T-helper 2 cell treated with Interferon-gamma antibody and Interleukin-4, amounts not matched to agents 100 ng/mL and 5 ng/mL, for 36 hours (primary cell): ENCODE measurements around the gene PLEKHF1. TPM values are rescaled to one million over a fixed set of nuclear protein-coding genes. Genes with fewer than 3 reads are reported as not detected.

ENCODE experiments used
- intact Hi-C: fragments of 100-400 bp; cut with micrococcal nuclease; formaldehyde crosslinking; loops from one replicate; pipeline ENCODE4 v1.15.1; 2023
- total RNA-seq: library from RNA; stranded (reverse); gene quantifications from 2 replicates; pipeline ENCODE4 v1.2.3, GENCODE V29; 2022

The PLEKHF1 gene
- total RNA-seq, 1 donor from 2014 or later, result 37.0 TPM

GRCh38 chr19:29724102-29724641 lies 58.9 kb downstream of the PLEKHF1 start:
- intact Hi-C loops, result no loop called here

- intact Hi-C loops, result no loop called here
Observed at GRCh38 chr19:29724746-29725145, 59.5 kb downstream of the PLEKHF1 start.

Other genes with a start within 250 kb of the PLEKHF1 start
- not detected in 2 replicates for gene VSTM2B, start 139.5 kb upstream of the PLEKHF1 start, total RNA-seq
- gene POP4, start 59.2 kb upstream of the PLEKHF1 start, total RNA-seq, result 104 and 110 TPM in 2 replicates
- gene C19orf12, start 49.8 kb downstream of the PLEKHF1 start, total RNA-seq, result 43.2 and 45.8 TPM in 2 replicates
- gene CCNE1, start 146.5 kb downstream of the PLEKHF1 start, total RNA-seq, result 37.1 and 38.0 TPM in 2 replicates